Body of pancreas (tissue), 4 donors: ENCODE data around the gene CCDC154. TPM values are rescaled to one million over a fixed set of nuclear protein-coding genes. Genes with fewer than 3 reads are reported as not detected.

ENCODE experiments used
- ATAC-seq: fragments of 150-250 bp; one replicate; pipeline ENCODE4 v1.9.1; 2016
- DNase-seq, 4 donors: peaks; one replicate each; pipeline ENCODE4 v3.0.0-alpha.2; 2019
- H3K27ac ChIP-seq, 4 donors: fragments of 200-600 bp; sonication (generic); 1 replicate in 3 of 4; 2 replicates in 1 of 4; pipeline versions ENCODE4 v1.5.1 to v1.6.1; 2016 to 2019; ENCODE audit warnings: mild to moderate bottlenecking in 1 of 4, mixed read lengths in 1 of 4, moderate library complexity in 1 of 4
- H3K27me3 ChIP-seq, 2 donors: fragments of 200-600 bp; sonication (generic); one replicate each; pipeline ENCODE4 v1.6.0; 2016; ENCODE audit warnings: mild to moderate bottlenecking in 1 of 2
- H3K36me3 ChIP-seq, 2 donors: fragments of 200-600 bp; sonication (generic); replicated peaks in 1 of 2; 2 replicates each; pipeline ENCODE4 v1.5.1; 2016; ENCODE audit warnings: low read depth in 2 of 2; ENCODE audit not compliant: insufficient read depth in 1 of 2
- H3K4me1 ChIP-seq: fragments of 200-600 bp; sonication (generic); one replicate; pipeline ENCODE4 v1.6.0; 2016
- H3K4me3 ChIP-seq, 2 donors: fragments of 200-600 bp; sonication (generic); 1 replicate in 1 of 2; 2 replicates in 1 of 2; pipeline ENCODE4 v1.5.1; 2016 to 2019
- H3K9me3 ChIP-seq, 3 donors: fragments of 200-600 bp; sonication (generic); 1 replicate in 2 of 3; 2 replicates in 1 of 3; pipeline ENCODE4 v1.5.1; 2016
- CTCF ChIP-seq, 7 experiments: fragments of 450-650 bp in 4 of 7; fragments of 200-600 bp in 3 of 7; sonication (generic) in 3 of 7; IDR thresholded peaks; one replicate each; pipeline ENCODE4 v1.5.1; 2016 to 2019; ENCODE audit warnings: antibody characterized with exemption in 7 of 7
- POLR2A ChIP-seq, 3 donors: fragments of 450-650 bp; IDR thresholded peaks; one replicate each; pipeline ENCODE4 v1.6.1; 2016; ENCODE audit warnings: antibody characterized with exemption in 3 of 3, mild to moderate bottlenecking in 2 of 3
- WGBS, 2 donors: methylation state at CpG; one replicate each; pipeline ENCODE4 v1.1.5; 2017; 5-methylcytosine and 5-hydroxymethylcytosine counted together
- intact Hi-C: fragments of 100-400 bp; cut with DNase I; formaldehyde crosslinking; loops from one replicate; pipeline ENCODE4 v1.15.1; 2023
- total RNA-seq, 2 donors: library from RNA; depleted of rRNA; stranded (reverse); fragments of >200 nt; gene quantifications; one replicate each; pipeline ENCODE4 v1.1.0, GENCODE V29; 2016

CCDC154 gene
- total RNA-seq, 2 donors from 2014 or later: 2.1 to 2.3 TPM

GRCh38 chr16:1397779-1398178 is 46.6 kb downstream of the CCDC154 start:
- Histone ChIP-seq H3K36me3 (peaks cover 0 to 18% of the 10 kb centered on the region in 2 donors), H3K9me3 (no peaks in the 10 kb centered on the region), H3K4me1 (no peaks in the 10 kb centered on the region), H3K27me3 (no peaks in the 10 kb centered on the region), H3K27ac (no peak overlapping the region), H3K4me3 (no peak overlapping the region)
- ATAC-seq: no peak
- TF ChIP-seq POLR2A (IDR thresholded peaks at IDR 0.05): no peak
- TF ChIP-seq CTCF (IDR thresholded peaks at IDR 0.05): no peak
- intact Hi-C loops: no loop called here
- 89 to 93% methylated on average over 14 to 17 of the region's 21 CpGs for WGBS, 2 donors
- no peak for DNase-seq

- 88 to 96% methylated on average over 12 to 22 of the region's 22 CpGs for WGBS, 2 donors
- Histone ChIP-seq H3K4me1 (no peaks in the 10 kb centered on the region), H3K4me3 (no peak overlapping the region), H3K36me3 (peaks cover 0 to 7% of the 10 kb centered on the region in 2 donors), H3K9me3 (no peaks in the 10 kb centered on the region), H3K27me3 (no peaks in the 10 kb centered on the region), H3K27ac (no peak overlapping the region)
- no peak for ATAC-seq
- TF ChIP-seq CTCF (IDR thresholded peaks at IDR 0.05) (no peak), POLR2A (IDR thresholded peaks at IDR 0.05) (no peak)
- no peak for DNase-seq
- intact Hi-C loops: no loop called here
These were observed 48.8 kb downstream of the CCDC154 start for GRCh38 chr16:1395444-1396031.

- TF ChIP-seq POLR2A (IDR thresholded peaks at IDR 0.05) (no peak), CTCF (IDR thresholded peaks at IDR 0.05) (no peak)
- Histone ChIP-seq H3K4me3 (no peak overlapping the region), H3K36me3 (peaks cover 0 to 7% of the 10 kb centered on the region in 2 donors), H3K4me1 (no peaks in the 10 kb centered on the region), H3K27me3 (no peaks in the 10 kb centered on the region), H3K27ac (no peak overlapping the region), H3K9me3 (no peaks in the 10 kb centered on the region)
- intact Hi-C loops: no loop called here
- ATAC-seq: no peak
- WGBS, 2 donors: 84 to 86% methylated on average over 9 to 19 of the region's 19 CpGs
- no peak for DNase-seq
These were observed 49.9 kb downstream of the CCDC154 start for GRCh38 chr16:1394367-1394951.

- no peak overlapping the region for H3K4me3 ChIP-seq
- WGBS, 2 donors: 95 to 96% methylated on average over 11 to 15 of the region's 21 CpGs
- no peaks in the 10 kb centered on the region for H3K9me3 ChIP-seq
- H3K27me3 ChIP-seq: no peaks in the 10 kb centered on the region
- H3K36me3 ChIP-seq: peaks cover 0 to 2% of the 10 kb centered on the region in 2 donors
- ATAC-seq (no peak), DNase-seq (no peak)
- no peak overlapping the region for H3K27ac ChIP-seq
- no peaks in the 10 kb centered on the region for H3K4me1 ChIP-seq
- TF ChIP-seq CTCF (IDR thresholded peaks at IDR 0.05) (no peak), POLR2A (IDR thresholded peaks at IDR 0.05) (no peak)
- intact Hi-C loops: no loop called here
These were observed 50.7 kb downstream of the CCDC154 start for GRCh38 chr16:1393613-1394176.
